Caco-2 (cell line): Measurements from ENCODE around the gene CPLANE2. TPM values are rescaled to one million over a fixed set of nuclear protein-coding genes. Genes with fewer than 3 reads are reported as not detected.

Experiments
- BruUV-seq: library from RNA; stranded (reverse); fragments of 400-500 nt; replicated peaks from 2 replicates; lab custom pipeline; 2021; lab: Mats Ljungman, UMichigan
- CTCF ChIA-PET: fragments of 300-600 bp; sonication (Branson Sonifier 250); formaldehyde crosslinking; loops from one replicate; lab custom pipeline; 2022; ENCODE audit warnings: antibody characterized with exemption; lab: Charles Lee
- POLR2A ChIA-PET: fragments of 300-600 bp; sonication (Branson Sonifier 250); formaldehyde crosslinking; loops from one replicate; lab custom pipeline; 2022; ENCODE audit warnings: antibody characterized with exemption; lab: Charles Lee
- DNase-seq, 2 experiments: peaks; one replicate each; pipeline versions ENCODE4 v3.0.0 to v3.0.0-alpha.2; 2020 to 2022
- H3K27me3 ChIP-seq: replicated peaks from 2 replicates; pipeline ENCODE4 v1.6.0; 2011; ENCODE audit warnings: low read length; ENCODE audit not compliant: control insufficient read depth, insufficient read depth
- H3K36me3 ChIP-seq: 2 replicates; pipeline ENCODE4 v1.5.1; 2011; ENCODE audit warnings: low read length; ENCODE audit not compliant: control insufficient read depth, insufficient read depth
- H3K4me1 ChIP-seq: fragments of 250-450 bp; sonication (Bioruptor Pico); 2 replicates; pipeline ENCODE4 v1.5.1; 2020; ENCODE audit warnings: mild to moderate bottlenecking
- H3K4me3 ChIP-seq: 2 replicates; pipeline ENCODE4 v1.5.1; 2011; ENCODE audit warnings: low read depth, mild to moderate bottlenecking, control low read depth, low read length
- H3K9me3 ChIP-seq: fragments of 250-450 bp; sonication (Bioruptor Pico); 2 replicates; pipeline ENCODE4 v1.5.1; 2020; ENCODE audit warnings: mild to moderate bottlenecking, moderate library complexity
- H3K27ac Mint-ChIP-seq: one replicate; pipeline ENCODE4 v1.8.0; 2022; ENCODE audit warnings: mixed read lengths; ENCODE audit not compliant: unreplicated experiment
- H3K27me3 Mint-ChIP-seq: one replicate; pipeline ENCODE4 v1.8.0; 2022; ENCODE audit warnings: mixed read lengths; ENCODE audit not compliant: insufficient read depth, unreplicated experiment
- H3K36me3 Mint-ChIP-seq: one replicate; pipeline ENCODE4 v1.8.0; 2022; ENCODE audit warnings: mild to moderate bottlenecking, mixed read lengths; ENCODE audit not compliant: insufficient read depth, unreplicated experiment
- H3K4me1 Mint-ChIP-seq: one replicate; pipeline ENCODE4 v1.8.0; 2022; ENCODE audit warnings: low read depth, mixed read lengths; ENCODE audit not compliant: unreplicated experiment
- H3K4me3 Mint-ChIP-seq: one replicate; pipeline ENCODE4 v1.8.0; 2022; ENCODE audit warnings: mild to moderate bottlenecking, moderate library complexity, mixed read lengths; ENCODE audit not compliant: unreplicated experiment
- H3K9me3 Mint-ChIP-seq: one replicate; pipeline ENCODE4 v1.8.0; 2022; ENCODE audit warnings: mixed read lengths; ENCODE audit not compliant: unreplicated experiment
- CTCF ChIP-seq, 2 experiments: fragments of 200-600 bp in 1 of 2; IDR thresholded peaks; 1 replicate in 1 of 2; 2 replicates in 1 of 2; pipeline versions ENCODE4 v1.5.1 to v1.8.0; 2011 to 2022; ENCODE audit warnings: antibody characterized with exemption in 1 of 2, control low read depth in 1 of 2, inconsistent platforms in 1 of 2, low read depth in 1 of 2, low read length in 1 of 2, mild to moderate bottlenecking in 1 of 2, moderate library complexity in 1 of 2; ENCODE audit not compliant: insufficient read depth in 1 of 2, severe bottlenecking in 1 of 2, unreplicated experiment in 1 of 2
- intact Hi-C: fragments of 100-400 bp; cut with micrococcal nuclease; formaldehyde crosslinking; loops from one replicate; pipeline ENCODE4 v1.10.0; 2022; ENCODE audit not compliant: unreplicated experiment
- total RNA-seq: library from RNA; stranded (reverse); gene quantifications from 2 replicates; pipeline ENCODE4 v1.2.3, GENCODE V29; 2022

CPLANE2 gene
- total RNA-seq, 1 experiment from 2014 or later, result 4.2 TPM

- H3K4me1 ChIP-seq, result no peaks in the 10 kb centered on the region
- BruUV-seq, result no TSS peak
- Mint-ChIP-seq H3K27me3 (no peaks in the 10 kb centered on the region), H3K4me1 (no peaks in the 10 kb centered on the region), H3K4me3 (no peak overlapping the region), H3K9me3 (no peaks in the 10 kb centered on the region), H3K27ac (no peak overlapping the region), H3K36me3 (peaks cover 26% of the 10 kb centered on the region)
- H3K27me3 ChIP-seq, result no peaks in the 10 kb centered on the region
- no peak for DNase-seq
- POLR2A ChIA-PET, result no interaction called here
- TF ChIP-seq CTCF (IDR thresholded peaks at IDR 0.05; ENCODE audit: insufficient read depth in 1 of 2, low read depth in 1 of 2, low read length in 1 of 2, severe bottlenecking in 1 of 2, unreplicated experiment in 1 of 2), result no peak
- H3K9me3 ChIP-seq, result no peaks in the 10 kb centered on the region
- peaks cover 2% of the 10 kb centered on the region; the same call in 1 of the 2 replicates for H3K36me3 ChIP-seq
- intact Hi-C loops, result no loop called here
- H3K4me3 ChIP-seq, result no peak overlapping the region
- CTCF ChIA-PET, result no interaction called here
Observed at GRCh38 chr1:16252912-16253311, 15.9 kb upstream of the CPLANE2 start.

GRCh38 chr1:16251381-16251780 lies 14.4 kb upstream of the CPLANE2 start:
- Histone ChIP-seq H3K36me3 (peaks cover 2% of the 10 kb centered on the region; the same call in 1 of the 2 replicates), H3K4me1 (no peaks in the 10 kb centered on the region), H3K4me3 (no peak overlapping the region), H3K9me3 (no peaks in the 10 kb centered on the region), H3K27me3 (no peaks in the 10 kb centered on the region)
- H3K4me3 Mint-ChIP-seq, result no peak overlapping the region
- intact Hi-C loops, result no loop called here
- H3K9me3 Mint-ChIP-seq, result no peaks in the 10 kb centered on the region
- TF ChIP-seq CTCF (IDR thresholded peaks at IDR 0.05; ENCODE audit: insufficient read depth in 1 of 2, low read depth in 1 of 2, low read length in 1 of 2, severe bottlenecking in 1 of 2, unreplicated experiment in 1 of 2), result no peak
- H3K36me3 Mint-ChIP-seq, result peaks cover 38% of the 10 kb centered on the region
- CTCF ChIA-PET, result no interaction called here
- H3K27ac Mint-ChIP-seq, result no peak overlapping the region
- no TSS peak for BruUV-seq
- POLR2A ChIA-PET, result no interaction called here
- DNase-seq, result no peak
- no peaks in the 10 kb centered on the region for H3K27me3 Mint-ChIP-seq
- no peaks in the 10 kb centered on the region for H3K4me1 Mint-ChIP-seq

- BruUV-seq, result TSS peak; percentile 15
- Mint-ChIP-seq H3K4me1 (no peaks in the 10 kb centered on the region), H3K27me3 (no peaks in the 10 kb centered on the region)
Observed at GRCh38 chr1:16250524-16251251, 13.7 kb upstream of the CPLANE2 start.

More at GRCh38 chr1:16250524-16251251, 13.7 kb upstream of the CPLANE2 start:
- DNase-seq, result no peak
- H3K4me1 ChIP-seq, result no peaks in the 10 kb centered on the region
- Mint-ChIP-seq H3K9me3 (no peaks in the 10 kb centered on the region), H3K27ac (no peak overlapping the region), H3K36me3 (peaks cover 38% of the 10 kb centered on the region), H3K4me3 (no peak overlapping the region)
- CTCF ChIA-PET, result no interaction called here
- H3K9me3 ChIP-seq, result no peaks in the 10 kb centered on the region
- TF ChIP-seq CTCF (IDR thresholded peaks at IDR 0.05; ENCODE audit: insufficient read depth in 1 of 2, low read depth in 1 of 2, low read length in 1 of 2, severe bottlenecking in 1 of 2, unreplicated experiment in 1 of 2), result no peak
- H3K27me3 ChIP-seq, result no peaks in the 10 kb centered on the region
- H3K36me3 ChIP-seq, result peaks cover 2% of the 10 kb centered on the region; the same call in 1 of the 2 replicates
- POLR2A ChIA-PET, result no interaction called here
- intact Hi-C loops, result no loop called here
- H3K4me3 ChIP-seq, result no peak overlapping the region
